H1 (cell line): Measurements from ENCODE around the gene HPN.

Experiments used
- CEBPB ChIP-seq: IDR thresholded peaks from 2 replicates; pipeline ENCODE4 v1.6.1; 2012; ENCODE audit warnings: low read depth, low read length
- CTCF ChIP-seq, 3 experiments: IDR thresholded peaks; 1 replicate in 2 of 3; 2 replicates in 1 of 3; pipeline versions ENCODE4 v1.5.1 to v1.6.1; 2011; ENCODE audit warnings: low read length in 3 of 3, mild to moderate bottlenecking in 3 of 3, inconsistent platforms in 2 of 3, low read depth in 1 of 3, moderate library complexity in 1 of 3; ENCODE audit not compliant: insufficient read depth in 1 of 3; ENCODE audit errors: control extremely low read depth in 1 of 3
- HDAC2 ChIP-seq, 2 experiments: fragments of 300-600 bp in 1 of 2; sonication (generic) in 1 of 2; IDR thresholded peaks; 2 replicates each; pipeline ENCODE4 v1.6.1; 2011 to 2012; ENCODE audit warnings: low read depth in 2 of 2, low read length in 2 of 2, mild to moderate bottlenecking in 2 of 2, moderate library complexity in 2 of 2, borderline replicate concordance in 1 of 2, inconsistent platforms in 1 of 2
- MAFK ChIP-seq: IDR thresholded peaks from 2 replicates; pipeline ENCODE4 v1.6.1; 2012; ENCODE audit warnings: low read depth, mild to moderate bottlenecking, improper control_type of control experiment, low read length
- RFX5 ChIP-seq: IDR thresholded peaks from 2 replicates; pipeline ENCODE4 v1.6.1; 2011; ENCODE audit warnings: low read depth, low read length, improper control_type of control experiment, borderline replicate concordance
- SP1 ChIP-seq: IDR thresholded peaks from 2 replicates; pipeline ENCODE4 v1.6.1; 2011; ENCODE audit warnings: low read depth, low read length
- SP2 ChIP-seq: IDR thresholded peaks from 2 replicates; pipeline ENCODE4 v1.6.1; 2012; ENCODE audit warnings: mild to moderate bottlenecking, low read length, inconsistent platforms
- SRF ChIP-seq: IDR thresholded peaks from 2 replicates; pipeline ENCODE4 v1.6.1; 2011; ENCODE audit warnings: mild to moderate bottlenecking, low read depth, low read length, moderate library complexity
- TF ChIP-seq, protein P1 (sequence below): IDR thresholded peaks from 2 replicates; pipeline ENCODE4 v1.6.1; 2011; ENCODE audit warnings: low read depth, mild to moderate bottlenecking, low read length; ENCODE audit not compliant: insufficient read depth

GRCh38 chr19:35041548-35042055, at the start of gene HPN:
- TF ChIP-seq, protein P1, sequence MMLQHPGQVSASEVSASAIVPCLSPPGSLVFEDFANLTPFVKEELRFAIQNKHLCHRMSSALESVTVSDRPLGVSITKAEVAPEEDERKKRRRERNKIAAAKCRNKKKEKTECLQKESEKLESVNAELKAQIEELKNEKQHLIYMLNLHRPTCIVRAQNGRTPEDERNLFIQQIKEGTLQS, result no peak
- TF ChIP-seq CTCF (IDR thresholded peaks at IDR 0.05; ENCODE audit: control extremely low read depth in 1 of 3, insufficient read depth in 1 of 3, low read depth in 1 of 3, low read length in 3 of 3) (no peak), SP1 (0 out of 2 replicates have a peak, but pooled peaks have one; percentile 28), CEBPB (no peak), MAFK (no peak), HDAC2 (IDR thresholded peaks at IDR 0.05; ENCODE audit: borderline replicate concordance in 1 of 2, low read depth in 2 of 2, low read length in 2 of 2) (no peak), SP2 (no peak), SRF (no peak), RFX5 (no peak)
